ENCODE measurements around the gene RGS6. TPM values are rescaled to one million over a fixed set of nuclear protein-coding genes. Genes with fewer than 3 reads are reported as not detected.

RGS6 gene
- total and polyA plus RNA-seq, 4 donors, result 0.21 to 5.4 (median 0.45) TPM

DNA sequence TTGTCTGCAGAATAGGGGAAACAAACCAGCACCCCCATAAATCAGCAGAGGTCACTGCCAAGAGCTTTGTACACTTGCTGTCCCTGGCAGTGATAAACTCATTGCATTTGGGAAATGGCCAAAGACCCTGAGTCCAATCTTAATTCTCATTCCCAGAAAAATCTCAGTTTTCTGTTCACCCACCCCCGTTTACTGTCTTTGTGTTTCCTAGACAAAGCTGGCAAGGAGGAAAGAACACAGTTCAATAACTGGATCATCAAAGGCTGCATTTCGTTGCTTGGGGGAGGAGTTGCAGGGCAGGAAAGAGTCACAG lies 596.6 kb downstream of the RGS6 start:
- TF ChIP-seq, protein P1, sequence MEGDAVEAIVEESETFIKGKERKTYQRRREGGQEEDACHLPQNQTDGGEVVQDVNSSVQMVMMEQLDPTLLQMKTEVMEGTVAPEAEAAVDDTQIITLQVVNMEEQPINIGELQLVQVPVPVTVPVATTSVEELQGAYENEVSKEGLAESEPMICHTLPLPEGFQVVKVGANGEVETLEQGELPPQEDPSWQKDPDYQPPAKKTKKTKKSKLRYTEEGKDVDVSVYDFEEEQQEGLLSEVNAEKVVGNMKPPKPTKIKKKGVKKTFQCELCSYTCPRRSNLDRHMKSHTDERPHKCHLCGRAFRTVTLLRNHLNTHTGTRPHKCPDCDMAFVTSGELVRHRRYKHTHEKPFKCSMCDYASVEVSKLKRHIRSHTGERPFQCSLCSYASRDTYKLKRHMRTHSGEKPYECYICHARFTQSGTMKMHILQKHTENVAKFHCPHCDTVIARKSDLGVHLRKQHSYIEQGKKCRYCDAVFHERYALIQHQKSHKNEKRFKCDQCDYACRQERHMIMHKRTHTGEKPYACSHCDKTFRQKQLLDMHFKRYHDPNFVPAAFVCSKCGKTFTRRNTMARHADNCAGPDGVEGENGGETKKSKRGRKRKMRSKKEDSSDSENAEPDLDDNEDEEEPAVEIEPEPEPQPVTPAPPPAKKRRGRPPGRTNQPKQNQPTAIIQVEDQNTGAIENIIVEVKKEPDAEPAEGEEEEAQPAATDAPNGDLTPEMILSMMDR (IDR thresholded peaks at IDR 0.05; ENCODE audit: control extremely low read depth, extremely low read depth), result no peak

DNA sequence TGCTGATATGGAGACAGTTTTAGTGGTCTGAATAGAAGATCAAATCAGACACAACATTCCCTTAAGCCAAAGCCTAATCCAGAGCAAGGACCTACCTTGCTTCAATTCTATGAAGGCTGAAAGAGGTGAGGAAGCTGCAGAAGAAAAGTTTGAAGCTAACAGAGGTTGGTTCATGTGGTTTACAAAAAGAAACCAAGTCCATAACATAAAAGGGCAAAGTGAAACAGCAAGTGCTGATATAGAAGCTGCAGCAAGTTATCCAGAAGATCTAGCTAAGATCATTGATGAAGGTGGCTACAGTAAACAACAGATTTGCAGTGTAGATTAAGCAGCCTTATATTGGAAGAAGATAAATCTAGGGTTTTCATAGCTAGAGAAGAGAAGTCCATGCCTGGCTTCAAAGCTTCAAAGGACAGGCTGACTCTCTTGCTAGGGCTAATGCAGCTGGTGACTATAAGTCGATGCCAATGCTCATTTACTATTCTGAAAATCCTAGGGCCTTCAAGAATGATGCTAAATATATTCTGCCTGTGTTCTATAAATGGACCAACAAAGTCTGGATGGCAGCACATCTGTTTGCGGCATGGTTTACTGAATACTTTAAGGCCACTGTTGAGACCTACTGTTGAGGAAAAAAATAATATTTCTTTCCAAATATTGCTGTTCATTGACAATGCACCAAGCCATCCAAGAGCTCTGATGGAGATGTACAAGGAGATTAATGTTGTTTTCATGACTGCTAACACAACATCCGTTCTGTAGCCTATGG lies 600.6 kb downstream of the RGS6 start:
- H3K27me3 ChIP-seq (ENCODE audit: control insufficient read depth in 3 of 3, insufficient read depth in 3 of 3, low read length in 2 of 3), result no peaks in the 10 kb centered on the region
- ATAC-seq (ENCODE audit: insufficient read depth, low FRiP score), result no peak

More for the DNA sequence above, 596.6 kb downstream of the RGS6 start:
- H3K27me3 ChIP-seq (ENCODE audit: control insufficient read depth in 3 of 3, insufficient read depth in 3 of 3, low read length in 2 of 3), result no peaks in the 10 kb centered on the region
- H3K9me3 ChIP-seq (ENCODE audit: control insufficient read depth in 4 of 4, insufficient read depth in 3 of 4, low read length in 3 of 4), result peaks cover 0 to under 1% (median 0%) of the 10 kb centered on the region in 4 donors
- ATAC-seq (ENCODE audit: insufficient read depth, low FRiP score) (no peak), DNase-seq (peak in 2 of 3 donors; percentile 57 to 67)
- H3K4me1 ChIP-seq (ENCODE audit: control insufficient read depth in 5 of 5, insufficient read depth in 5 of 5, low read length in 5 of 5), result peaks cover 0 to 36% (median 5%) of the 10 kb centered on the region in 5 donors
- H3K4me3 ChIP-seq, result no peak overlapping the region
- no peak overlapping the region for H3K9ac ChIP-seq (ENCODE audit: insufficient read depth in 1 of 2, low read length in 2 of 2)
- 48 to 57% methylated on average over 2 of the region's 2 CpGs for WGBS, 2 donors
- H3K27ac ChIP-seq (ENCODE audit: low read depth in 1 of 2, low read length in 1 of 2), result no peak overlapping the region
- H3K36me3 ChIP-seq (ENCODE audit: control insufficient read depth in 4 of 4, insufficient read depth in 4 of 4, low read length in 4 of 4), result no peaks in the 10 kb centered on the region

DNA sequence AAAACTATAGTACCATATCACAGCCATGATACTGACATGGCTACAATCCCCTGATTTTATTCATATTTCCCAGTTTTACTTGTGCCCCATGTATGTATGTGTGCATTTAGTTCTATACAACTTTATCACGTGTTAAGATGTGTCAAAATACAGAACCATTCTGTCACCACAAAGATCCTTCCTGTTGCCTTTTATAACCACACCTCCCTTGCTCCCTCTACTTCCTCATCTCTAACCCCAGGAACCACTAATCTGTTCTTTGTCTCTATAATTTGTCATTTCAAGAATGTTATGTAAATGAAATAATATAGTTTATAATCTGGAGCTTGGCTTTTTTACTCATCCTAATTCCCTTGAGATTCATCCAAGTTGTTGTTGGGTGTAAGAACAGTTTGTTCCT lies 603.3 kb downstream of the RGS6 start:
- no peak overlapping the region for H3K4me3 ChIP-seq
- peaks cover 0 to 3% (median 0%) of the 10 kb centered on the region in 4 donors for H3K9me3 ChIP-seq (ENCODE audit: control insufficient read depth in 4 of 4, insufficient read depth in 3 of 4, low read length in 3 of 4)
- 14 to 57% methylated on average over 1 of the region's 1 CpG for WGBS, 2 donors
- no peak overlapping the region for H3K27ac ChIP-seq (ENCODE audit: low read depth in 1 of 2, low read length in 1 of 2)
- ATAC-seq (ENCODE audit: insufficient read depth, low FRiP score) (no peak), DNase-seq (no peak)
- no peak overlapping the region for H3K9ac ChIP-seq (ENCODE audit: insufficient read depth in 1 of 2, low read length in 2 of 2)
- TF ChIP-seq, protein P1 (IDR thresholded peaks at IDR 0.05; ENCODE audit: control extremely low read depth, extremely low read depth), result no peak
- no peaks in the 10 kb centered on the region for H3K27me3 ChIP-seq (ENCODE audit: control insufficient read depth in 3 of 3, insufficient read depth in 3 of 3, low read length in 2 of 3)
- peaks cover 0 to 10% (median 0%) of the 10 kb centered on the region in 5 donors for H3K4me1 ChIP-seq (ENCODE audit: control insufficient read depth in 5 of 5, insufficient read depth in 5 of 5, low read length in 5 of 5)
- no peaks in the 10 kb centered on the region for H3K36me3 ChIP-seq (ENCODE audit: control insufficient read depth in 4 of 4, insufficient read depth in 4 of 4, low read length in 4 of 4)

More for the DNA sequence above, 600.6 kb downstream of the RGS6 start:
- Histone ChIP-seq H3K36me3 (ENCODE audit: control insufficient read depth in 4 of 4, insufficient read depth in 4 of 4, low read length in 4 of 4) (no peaks in the 10 kb centered on the region), H3K27ac (ENCODE audit: low read depth in 1 of 2, low read length in 1 of 2) (no peak overlapping the region), H3K4me1 (ENCODE audit: control insufficient read depth in 5 of 5, insufficient read depth in 5 of 5, low read length in 5 of 5) (peaks cover 0 to 17% (median 0%) of the 10 kb centered on the region in 5 donors), H3K9ac (ENCODE audit: insufficient read depth in 1 of 2, low read length in 2 of 2) (no peak overlapping the region), H3K4me3 (no peak overlapping the region), H3K9me3 (ENCODE audit: control insufficient read depth in 4 of 4, insufficient read depth in 3 of 4, low read length in 3 of 4) (peaks cover 0 to 3% (median 0%) of the 10 kb centered on the region in 4 donors)
- TF ChIP-seq, protein P1 (IDR thresholded peaks at IDR 0.05; ENCODE audit: control extremely low read depth, extremely low read depth), result no peak
- 81 to 97% methylated on average over 3 of the region's 3 CpGs for WGBS, 2 donors
- no peak for DNase-seq

Measured in lung (tissue), 12 donors.